A549 treated with AZD9567 at 1 μM for 4 hours (cell line): ENCODE measurements around the gene PSMD11. TPM values are rescaled to one million over a fixed set of nuclear protein-coding genes. Genes with fewer than 3 reads are reported as not detected.

Experiments used
- total RNA-seq: library from RNA; stranded (reverse); fragments of 200-300 nt; extraction: Qiagen RNA extraction; gene quantifications from 5 replicates; pipeline ENCODE4 v1.2.3, GENCODE V29; 2022; ENCODE audit not compliant: insufficient read depth

The PSMD11 gene
- 171 to 200 TPM (median 176 TPM) in 5 replicates for total RNA-seq

GRCh38 chr17:32444301-32445073, at the start of gene PSMD11:
Gene PSMD11 (plus strand): TSS chr17:32444510. CDS start chr17:32444524, 14 bp downstream.

GRCh38 chr17:32486701-32487472, 42.6 kb downstream of the PSMD11 start, which contains the start of gene CDK5R1:
Gene CDK5R1 (plus strand): TSS chr17:32486993. CDS start chr17:32487621, 628 bp downstream.

Other genes starting within 250 kb of the PSMD11 start
- 3.2 to 4.4 TPM (median 3.8 TPM) in 5 replicates for gene RHBDL3, start 178.7 kb upstream of the PSMD11 start, total RNA-seq
- 17.3 to 29.5 TPM (median 27.8 TPM) in 5 replicates for gene C17orf75, start 102.3 kb upstream of the PSMD11 start, total RNA-seq
- 222 to 274 TPM (median 237 TPM) in 5 replicates for gene ZNF207, start 94.4 kb upstream of the PSMD11 start, total RNA-seq
- gene CDK5R1, start 42.5 kb downstream of the PSMD11 start, total RNA-seq, result 4.4 to 6.6 TPM (median 5.6 TPM) in 5 replicates